Measurements from ENCODE around the gene GJB5. TPM values are rescaled to one million over a fixed set of nuclear protein-coding genes. Genes with fewer than 3 reads are reported as not detected.

The GJB5 gene
- total RNA-seq, 4 donors from 2014 or later = not detected

DNA sequence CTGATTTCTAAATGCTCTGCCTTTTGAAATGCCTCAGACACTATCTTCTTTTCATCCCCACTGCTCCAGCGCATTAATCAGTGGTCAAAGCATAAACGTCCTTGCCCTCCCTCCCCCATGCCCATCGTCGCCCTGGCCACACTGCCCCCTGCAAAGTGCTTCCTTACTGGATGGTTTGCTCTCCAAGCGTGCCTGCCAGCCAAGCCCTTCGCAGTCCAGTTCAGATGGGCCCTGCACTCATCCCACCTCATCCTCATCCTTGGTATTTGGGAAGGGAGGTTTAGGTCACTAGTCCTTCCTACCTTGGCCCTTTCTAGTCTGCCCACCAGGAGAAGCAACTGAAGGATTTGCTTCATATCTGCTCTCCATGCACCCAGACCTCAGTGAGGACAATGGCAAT, 41.1 kb downstream of the GJB5 start:
- DNase-seq (ENCODE audit: low spot score) = no peak
- no peak for ATAC-seq (ENCODE audit: low FRiP score)
- TF ChIP-seq, protein P1, sequence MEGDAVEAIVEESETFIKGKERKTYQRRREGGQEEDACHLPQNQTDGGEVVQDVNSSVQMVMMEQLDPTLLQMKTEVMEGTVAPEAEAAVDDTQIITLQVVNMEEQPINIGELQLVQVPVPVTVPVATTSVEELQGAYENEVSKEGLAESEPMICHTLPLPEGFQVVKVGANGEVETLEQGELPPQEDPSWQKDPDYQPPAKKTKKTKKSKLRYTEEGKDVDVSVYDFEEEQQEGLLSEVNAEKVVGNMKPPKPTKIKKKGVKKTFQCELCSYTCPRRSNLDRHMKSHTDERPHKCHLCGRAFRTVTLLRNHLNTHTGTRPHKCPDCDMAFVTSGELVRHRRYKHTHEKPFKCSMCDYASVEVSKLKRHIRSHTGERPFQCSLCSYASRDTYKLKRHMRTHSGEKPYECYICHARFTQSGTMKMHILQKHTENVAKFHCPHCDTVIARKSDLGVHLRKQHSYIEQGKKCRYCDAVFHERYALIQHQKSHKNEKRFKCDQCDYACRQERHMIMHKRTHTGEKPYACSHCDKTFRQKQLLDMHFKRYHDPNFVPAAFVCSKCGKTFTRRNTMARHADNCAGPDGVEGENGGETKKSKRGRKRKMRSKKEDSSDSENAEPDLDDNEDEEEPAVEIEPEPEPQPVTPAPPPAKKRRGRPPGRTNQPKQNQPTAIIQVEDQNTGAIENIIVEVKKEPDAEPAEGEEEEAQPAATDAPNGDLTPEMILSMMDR (IDR thresholded peaks at IDR 0.05) = no peak

GRCh38 chr1:34796990-34797389, 42.1 kb downstream of the GJB5 start:
- DNase-seq (ENCODE audit: low spot score) (no peak), ATAC-seq (ENCODE audit: low FRiP score) (no peak)
- TF ChIP-seq, protein P1 (IDR thresholded peaks at IDR 0.05) = no peak

- ATAC-seq (ENCODE audit: low FRiP score) (no peak), DNase-seq (ENCODE audit: low spot score) (no peak)
- TF ChIP-seq, protein P1 (IDR thresholded peaks at IDR 0.05) = no peak
These were observed 45.4 kb downstream of the GJB5 start for GRCh38 chr1:34800214-34800613.

- no peak for DNase-seq (ENCODE audit: low spot score)
- no peak for ATAC-seq (ENCODE audit: low FRiP score)
- TF ChIP-seq, protein P1 (IDR thresholded peaks at IDR 0.05) = no peak
These were observed 48.9 kb downstream of the GJB5 start for GRCh38 chr1:34803770-34804169.

DNA sequence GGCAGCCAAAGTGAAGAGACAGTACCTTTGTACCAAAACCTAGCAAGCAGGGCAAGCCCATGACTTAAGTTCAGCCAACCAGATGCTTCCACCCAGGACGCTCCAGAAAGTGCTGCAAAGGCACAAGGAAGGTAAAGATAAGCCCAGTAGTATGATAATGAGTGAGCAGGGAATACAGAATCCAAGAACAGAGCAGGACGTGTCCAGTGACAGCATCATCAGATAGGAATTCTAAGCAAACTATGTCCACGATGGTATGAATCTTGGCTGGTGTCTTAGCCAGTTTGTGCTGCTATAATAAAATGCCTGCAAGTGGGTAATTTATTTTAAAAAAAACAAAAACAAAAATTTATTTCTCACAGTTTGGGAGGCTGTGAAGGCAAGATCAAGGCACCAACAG, 51.5 kb downstream of the GJB5 start:
- DNase-seq (ENCODE audit: low spot score) (no peak), ATAC-seq (ENCODE audit: low FRiP score) (no peak)
- TF ChIP-seq, protein P1 (IDR thresholded peaks at IDR 0.05) = no peak

Other genes starting within 250 kb of the GJB5 start
- not detected for gene GJB4, start 4.7 kb downstream of the GJB5 start, total RNA-seq
- not detected for gene GJB3, start 26.2 kb downstream of the GJB5 start, total RNA-seq
- gene GJA4, start 38.0 kb downstream of the GJB5 start, total RNA-seq = 100 to 1,000 TPM in 1 of 4 donors, 10 to 100 TPM in 3; 20.4 to 101 (median 45.3) TPM
- gene SMIM12, start 104.7 kb downstream of the GJB5 start, total RNA-seq = 10 to 100 TPM; 34.0 to 65.4 (median 42.1) TPM
- gene DLGAP3, start 174.6 kb downstream of the GJB5 start, total RNA-seq = under 1 TPM; 0.25 to 0.84 (median 0.30) TPM
- 10 to 100 TPM; 31.5 to 61.0 (median 48.8) TPM for gene TMEM35B, start 230.3 kb downstream of the GJB5 start, total RNA-seq

All from omental fat pad (tissue), 4 donors.